ENCODE results near the gene DAGLB. TPM values are rescaled to one million over a fixed set of nuclear protein-coding genes. Genes with fewer than 3 reads are reported as not detected.

Gene DAGLB
- total and polyA plus RNA-seq, 2 of the 4 experiments (the other 2 are of a cell fraction) = 23.4 to 33.5 TPM

DNA sequence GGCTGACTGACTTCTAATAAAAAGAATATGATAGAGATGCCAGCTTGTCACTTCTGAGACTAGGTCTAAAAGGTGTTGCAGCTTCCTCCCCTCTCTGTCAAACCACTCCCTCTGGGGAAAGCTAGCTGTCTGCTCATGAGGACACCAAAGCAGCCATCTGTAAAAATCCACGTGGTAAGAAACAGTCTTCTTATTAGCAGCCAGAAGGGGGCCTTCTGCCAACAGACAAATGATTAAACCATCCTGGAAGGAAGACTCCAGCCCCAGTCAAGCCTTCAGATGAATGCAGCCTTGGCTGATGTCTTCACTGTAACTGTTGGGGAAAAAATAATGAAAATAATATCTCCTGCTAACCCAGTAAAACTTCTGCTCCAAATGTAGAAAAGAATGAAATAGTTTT is 41.9 kb upstream of the DAGLB start:
- Histone ChIP-seq H3K79me1 (ENCODE audit: low read depth in 1 of 2, low read length in 2 of 2) (peaks cover 3% of the 10 kb centered on the region in 2 experiments; a peak in 1 of 4 replicates), H3K18ac (ENCODE audit: low read depth, low read length) (no peak overlapping the region), H3K4me3 (ENCODE audit: insufficient read depth, low read depth, low read length) (no peak overlapping the region), H3K9me3 (ENCODE audit: control insufficient read depth, insufficient read depth, low read length) (peaks cover 3% of the 10 kb centered on the region), H3K14ac (replicated peaks; ENCODE audit: low read depth, low read length) (no peak overlapping the region), H3K36me3 (ENCODE audit: control insufficient read depth, insufficient read depth, low read length) (no peaks in the 10 kb centered on the region), H2AK5ac (ENCODE audit: low read depth, low read length) (no peak overlapping the region), H3K27me3 (ENCODE audit: control insufficient read depth, insufficient read depth, low read length) (peaks cover 13% of the 10 kb centered on the region), H2AK9ac (replicated peaks; ENCODE audit: low read depth, low read length, poor library complexity) (no peak overlapping the region), H2BK15ac (ENCODE audit: low read depth, low read length) (no peak overlapping the region), H3K4ac (ENCODE audit: low read depth, low read length) (no peak overlapping the region), H3K23ac (ENCODE audit: low read depth, low read length) (no peak overlapping the region), H2AFZ (replicated peaks; ENCODE audit: low read length, poor library complexity) (no peak overlapping the region), H3K9me1 (ENCODE audit: insufficient read depth, low read length) (no peaks in the 10 kb centered on the region), H4K8ac (ENCODE audit: low read depth in 2 of 2, low read length in 2 of 2) (no peak overlapping the region), H2BK120ac (ENCODE audit: low read depth, low read length) (no peak overlapping the region), H3K4me2 (ENCODE audit: low read depth, low read length) (no peak overlapping the region), H3K56ac (ENCODE audit: extremely low read depth, insufficient read depth, low read length) (no peak overlapping the region), H2BK5ac (ENCODE audit: low read depth, low read length, poor library complexity, severe bottlenecking) (no peak overlapping the region), H3K4me1 (ENCODE audit: control insufficient read depth, insufficient read depth, low read length) (no peaks in the 10 kb centered on the region), H3K9ac (ENCODE audit: low read depth, low read length) (no peak overlapping the region), H4K20me1 (ENCODE audit: insufficient read depth, low read length) (no peaks in the 10 kb centered on the region), H3K27ac (ENCODE audit: insufficient read depth, low read length) (no peak overlapping the region), H2BK20ac (ENCODE audit: low read depth, low read length) (no peak overlapping the region), H4K5ac (ENCODE audit: low read depth, low read length) (no peak overlapping the region), H4K91ac (ENCODE audit: insufficient read depth, low read depth, low read length) (no peak overlapping the region)
- ChIA-PET CTCF (no interaction called here), POLR2A (ENCODE audit: unreplicated experiment) (no interaction called here)
- intact Hi-C loops (cut with micrococcal nuclease) = loop anchor here (2.0 kb wide), 1 partner anchor 75 kb away; no protein-coding TSS in a partner anchor
- no CpG with 5 or more reads among the region's 1 CpG for WGBS, 2 experiments (ENCODE audit: extremely low coverage in 2 of 2, insufficient read length in 1 of 2)
- DNase-seq (no peak), ATAC-seq (ENCODE audit: low read depth) (no peak)
- no TSS peak for BruUV-seq (replicated peaks)
- dilution Hi-C loops (cut with HindIII; ENCODE audit: low sequenced_read_pairs, unreplicated experiment) = no loop called here
- in situ Hi-C loops (cut with MboI; ENCODE audit: low sequenced_read_pairs) = no loop called here
- TF ChIP-seq RCOR1 (IDR thresholded peaks at IDR 0.05; ENCODE audit: insufficient replicate concordance, low read length) (no peak), BHLHE40 (IDR thresholded peaks at IDR 0.05; ENCODE audit: low read depth, low read length) (no peak), SMC3 (IDR thresholded peaks at IDR 0.05; ENCODE audit: low read depth, low read length) (no peak), MAZ (IDR thresholded peaks at IDR 0.05; ENCODE audit: borderline replicate concordance, low read depth, low read length) (no peak), MAFK (IDR thresholded peaks at IDR 0.05; ENCODE audit: low read depth, low read length) (no peak), RAD21 (IDR thresholded peaks at IDR 0.05; ENCODE audit: low read length) (no peak), FOS (IDR thresholded peaks at IDR 0.05; ENCODE audit: low read depth, low read length) (no peak)
- TF ChIP-seq, protein P1, sequence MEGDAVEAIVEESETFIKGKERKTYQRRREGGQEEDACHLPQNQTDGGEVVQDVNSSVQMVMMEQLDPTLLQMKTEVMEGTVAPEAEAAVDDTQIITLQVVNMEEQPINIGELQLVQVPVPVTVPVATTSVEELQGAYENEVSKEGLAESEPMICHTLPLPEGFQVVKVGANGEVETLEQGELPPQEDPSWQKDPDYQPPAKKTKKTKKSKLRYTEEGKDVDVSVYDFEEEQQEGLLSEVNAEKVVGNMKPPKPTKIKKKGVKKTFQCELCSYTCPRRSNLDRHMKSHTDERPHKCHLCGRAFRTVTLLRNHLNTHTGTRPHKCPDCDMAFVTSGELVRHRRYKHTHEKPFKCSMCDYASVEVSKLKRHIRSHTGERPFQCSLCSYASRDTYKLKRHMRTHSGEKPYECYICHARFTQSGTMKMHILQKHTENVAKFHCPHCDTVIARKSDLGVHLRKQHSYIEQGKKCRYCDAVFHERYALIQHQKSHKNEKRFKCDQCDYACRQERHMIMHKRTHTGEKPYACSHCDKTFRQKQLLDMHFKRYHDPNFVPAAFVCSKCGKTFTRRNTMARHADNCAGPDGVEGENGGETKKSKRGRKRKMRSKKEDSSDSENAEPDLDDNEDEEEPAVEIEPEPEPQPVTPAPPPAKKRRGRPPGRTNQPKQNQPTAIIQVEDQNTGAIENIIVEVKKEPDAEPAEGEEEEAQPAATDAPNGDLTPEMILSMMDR (conservative IDR thresholded peaks at IDR 0.05; ENCODE audit: low read depth, low read length) = no peak
- TF ChIP-seq, protein P2, sequence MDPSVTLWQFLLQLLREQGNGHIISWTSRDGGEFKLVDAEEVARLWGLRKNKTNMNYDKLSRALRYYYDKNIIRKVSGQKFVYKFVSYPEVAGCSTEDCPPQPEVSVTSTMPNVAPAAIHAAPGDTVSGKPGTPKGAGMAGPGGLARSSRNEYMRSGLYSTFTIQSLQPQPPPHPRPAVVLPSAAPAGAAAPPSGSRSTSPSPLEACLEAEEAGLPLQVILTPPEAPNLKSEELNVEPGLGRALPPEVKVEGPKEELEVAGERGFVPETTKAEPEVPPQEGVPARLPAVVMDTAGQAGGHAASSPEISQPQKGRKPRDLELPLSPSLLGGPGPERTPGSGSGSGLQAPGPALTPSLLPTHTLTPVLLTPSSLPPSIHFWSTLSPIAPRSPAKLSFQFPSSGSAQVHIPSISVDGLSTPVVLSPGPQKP (IDR thresholded peaks at IDR 0.05; ENCODE audit: borderline replicate concordance, low read depth, low read length) = no peak

All from IMR-90 (cell line).